T-helper 1 cell treated with Interleukin-12 subunit alpha and Interleukin-12 subunit beta and Interleukin-4 antibody, amounts not matched to agents 30 μg/mL and 1 μg/mL, for 36 hours (primary cell): ENCODE data around the gene INPP5J.
"Not testable (repeated sequence)": the region's sequence is repeated elsewhere in the genome, so short reads cannot be mapped to it uniquely, and the experiment has no call there.

Experiments
- H3K27ac Mint-ChIP-seq: one replicate; pipeline ENCODE4 v1.8.0; 2021; ENCODE audit warnings: mild to moderate bottlenecking, mixed read lengths
- H3K27me3 Mint-ChIP-seq: one replicate; pipeline ENCODE4 v1.8.0; 2021; ENCODE audit warnings: low read depth, mixed read lengths
- H3K36me3 Mint-ChIP-seq: one replicate; pipeline ENCODE4 v1.8.0; 2021; ENCODE audit warnings: low read depth, mixed read lengths
- H3K4me1 Mint-ChIP-seq: one replicate; pipeline ENCODE4 v1.8.0; 2021; ENCODE audit warnings: low read depth, mixed read lengths
- H3K4me3 Mint-ChIP-seq: one replicate; pipeline ENCODE4 v1.8.0; 2021; ENCODE audit warnings: mild to moderate bottlenecking, moderate library complexity, mixed read lengths
- H3K9me3 Mint-ChIP-seq: one replicate; pipeline ENCODE4 v1.8.0; 2021; ENCODE audit warnings: mixed read lengths

INPP5J gene

GRCh38 chr22:31122532-31123291 is at the start of gene INPP5J:
Gene INPP5J, plus strand, starts transcription at chr22:31122966. Its CDS starts 49 bp downstream, at chr22:31123015.
- no peaks in the 10 kb centered on the region for H3K4me1 Mint-ChIP-seq
- no peaks in the 10 kb centered on the region for H3K36me3 Mint-ChIP-seq
- H3K27me3 Mint-ChIP-seq = no peaks in the 10 kb centered on the region
- no peak within 1 kb of the TSS for H3K27ac Mint-ChIP-seq
- no peak within 1 kb of the TSS for H3K4me3 Mint-ChIP-seq
- H3K9me3 Mint-ChIP-seq = no peaks in the 10 kb centered on the region

DNA sequence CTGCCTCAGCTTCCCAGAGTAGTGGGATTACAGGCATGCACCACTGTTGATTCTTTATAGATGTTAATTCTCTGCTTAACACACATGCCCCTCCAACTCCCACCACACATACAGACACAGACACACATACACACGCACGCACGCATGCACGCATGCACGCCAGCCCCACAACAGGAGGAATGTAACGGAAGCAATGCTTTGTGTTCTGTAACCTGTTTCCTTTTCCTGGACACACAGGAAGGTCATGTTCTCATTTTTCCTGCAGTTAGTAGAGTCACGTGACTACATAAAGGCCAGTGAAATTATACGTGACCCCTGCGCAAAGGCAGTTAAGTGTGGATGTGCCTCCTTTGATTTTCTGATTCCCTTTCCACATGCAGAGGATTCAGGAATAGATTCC is 49.6 kb upstream of the INPP5J start:
- not testable (repeated sequence) for H3K4me1 Mint-ChIP-seq, H3K36me3 Mint-ChIP-seq, H3K27me3 Mint-ChIP-seq, H3K4me3 Mint-ChIP-seq, H3K27ac Mint-ChIP-seq, H3K9me3 Mint-ChIP-seq

DNA sequence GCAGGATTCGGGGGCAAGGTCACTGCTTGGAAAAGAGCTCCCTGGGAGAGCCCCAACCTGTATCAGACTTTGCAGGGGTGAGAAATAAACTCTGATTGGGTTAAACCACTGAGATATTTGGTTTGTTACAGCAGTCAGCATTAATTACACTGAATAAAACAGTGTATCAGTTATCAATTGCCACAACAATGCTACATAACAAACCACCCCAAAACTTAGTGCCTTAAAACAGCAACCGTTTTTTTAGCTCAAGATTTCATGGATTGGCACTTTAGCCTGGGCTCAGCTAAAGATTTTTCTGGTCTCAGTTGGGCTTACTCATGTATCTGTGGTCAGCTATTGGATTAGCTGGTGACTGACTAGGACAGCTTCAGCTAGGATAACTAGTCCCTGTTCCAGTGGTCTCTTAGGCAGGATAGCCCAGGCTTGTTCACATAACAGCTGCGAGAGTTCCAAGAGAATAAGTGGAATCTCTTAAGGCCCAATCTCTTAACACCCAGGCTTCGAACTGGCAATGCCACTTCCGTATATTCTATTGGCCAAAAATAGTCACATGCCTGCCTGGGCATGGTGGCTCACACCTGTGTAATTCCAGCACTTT is 49.1 kb upstream of the INPP5J start:
- H3K9me3 Mint-ChIP-seq, H3K4me3 Mint-ChIP-seq, H3K27ac Mint-ChIP-seq, H3K36me3 Mint-ChIP-seq, H3K4me1 Mint-ChIP-seq, H3K27me3 Mint-ChIP-seq: not testable (repeated sequence)

DNA sequence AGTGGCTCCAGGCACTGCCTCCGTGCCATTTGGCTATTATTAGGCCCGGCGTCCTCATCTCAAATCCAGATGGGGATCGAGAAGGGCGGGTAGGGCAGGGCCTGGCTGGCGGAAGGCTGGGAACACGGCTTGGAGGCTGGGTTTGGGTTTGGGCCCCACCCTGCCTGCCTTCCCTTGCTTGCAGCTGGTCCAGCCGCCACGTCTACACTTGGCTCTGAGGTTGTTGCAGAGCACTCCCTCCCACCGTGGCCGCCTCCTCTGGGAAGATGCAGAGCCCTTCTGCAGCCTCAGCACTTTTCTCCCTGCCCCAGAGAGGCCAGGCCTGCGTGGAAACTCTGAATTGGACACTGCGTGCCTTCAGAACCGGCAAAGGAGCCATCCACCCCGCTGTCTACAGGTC is 46.8 kb upstream of the INPP5J start:
- Mint-ChIP-seq H3K27ac (no peak overlapping the region), H3K36me3 (no peaks in the 10 kb centered on the region), H3K4me3 (no peak overlapping the region), H3K27me3 (no peaks in the 10 kb centered on the region), H3K4me1 (peaks cover 4% of the 10 kb centered on the region), H3K9me3 (no peaks in the 10 kb centered on the region)

DNA sequence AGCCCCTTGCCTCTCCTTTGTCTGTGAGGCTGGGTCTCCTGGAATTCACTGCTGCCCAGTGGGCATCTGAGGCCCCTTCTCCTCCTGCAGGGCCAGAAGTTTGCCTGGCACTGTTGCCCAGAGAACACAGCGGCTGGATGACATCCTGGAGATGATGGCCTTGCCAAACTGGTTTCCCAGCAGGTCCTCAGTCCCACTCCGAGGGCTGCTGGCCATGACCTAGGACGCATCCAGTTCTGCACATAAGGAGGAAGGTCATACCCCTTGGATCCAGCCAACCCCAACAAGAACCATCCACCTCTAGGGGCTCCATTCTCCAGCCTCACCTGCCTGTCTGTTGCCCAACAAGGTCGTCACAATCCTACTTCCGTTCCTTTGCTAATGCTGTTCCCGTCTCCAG is 45.1 kb upstream of the INPP5J start:
- H3K27ac Mint-ChIP-seq = no peak overlapping the region
- no peak overlapping the region for H3K4me3 Mint-ChIP-seq
- H3K4me1 Mint-ChIP-seq = peaks cover 17% of the 10 kb centered on the region
- no peaks in the 10 kb centered on the region for H3K36me3 Mint-ChIP-seq
- no peaks in the 10 kb centered on the region for H3K27me3 Mint-ChIP-seq
- H3K9me3 Mint-ChIP-seq = no peaks in the 10 kb centered on the region

- peaks cover 21% of the 10 kb centered on the region for H3K4me1 Mint-ChIP-seq
- H3K27me3 Mint-ChIP-seq, H3K9me3 Mint-ChIP-seq, H3K36me3 Mint-ChIP-seq, H3K27ac Mint-ChIP-seq, H3K4me3 Mint-ChIP-seq: not testable (repeated sequence)
Measured at GRCh38 chr22:31078389-31078788, 44.4 kb upstream of the INPP5J start.

DNA sequence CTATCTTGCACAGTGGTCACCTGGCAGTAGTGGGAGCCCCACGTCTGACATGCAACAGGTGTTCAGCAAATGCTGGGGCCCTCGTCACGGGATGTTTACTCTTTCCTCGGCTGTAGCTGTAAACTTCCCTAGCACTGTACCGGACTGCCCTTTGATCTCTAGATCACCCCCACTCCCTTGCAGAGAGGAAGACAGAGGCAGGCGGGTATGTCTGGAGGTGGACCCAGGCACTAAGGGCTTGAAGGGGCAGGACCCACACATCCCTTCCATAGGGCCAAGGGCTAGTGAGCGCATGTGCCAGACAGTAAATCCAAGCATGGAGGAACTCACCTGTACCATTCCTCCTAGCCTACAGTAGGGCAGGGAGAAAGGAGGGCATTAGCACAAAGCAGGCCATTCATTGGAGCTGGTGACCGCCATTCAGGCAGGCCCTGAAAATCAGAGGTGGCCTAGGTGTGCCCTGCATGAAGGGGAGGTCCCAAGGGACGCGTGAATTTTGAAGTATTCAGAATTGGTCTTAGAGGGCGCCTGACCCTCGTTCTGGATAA is 43.6 kb upstream of the INPP5J start:
- Mint-ChIP-seq H3K4me1 (peaks cover 28% of the 10 kb centered on the region), H3K36me3 (no peaks in the 10 kb centered on the region), H3K9me3 (no peaks in the 10 kb centered on the region), H3K4me3 (no peak overlapping the region), H3K27ac (no peak overlapping the region), H3K27me3 (no peaks in the 10 kb centered on the region)

DNA sequence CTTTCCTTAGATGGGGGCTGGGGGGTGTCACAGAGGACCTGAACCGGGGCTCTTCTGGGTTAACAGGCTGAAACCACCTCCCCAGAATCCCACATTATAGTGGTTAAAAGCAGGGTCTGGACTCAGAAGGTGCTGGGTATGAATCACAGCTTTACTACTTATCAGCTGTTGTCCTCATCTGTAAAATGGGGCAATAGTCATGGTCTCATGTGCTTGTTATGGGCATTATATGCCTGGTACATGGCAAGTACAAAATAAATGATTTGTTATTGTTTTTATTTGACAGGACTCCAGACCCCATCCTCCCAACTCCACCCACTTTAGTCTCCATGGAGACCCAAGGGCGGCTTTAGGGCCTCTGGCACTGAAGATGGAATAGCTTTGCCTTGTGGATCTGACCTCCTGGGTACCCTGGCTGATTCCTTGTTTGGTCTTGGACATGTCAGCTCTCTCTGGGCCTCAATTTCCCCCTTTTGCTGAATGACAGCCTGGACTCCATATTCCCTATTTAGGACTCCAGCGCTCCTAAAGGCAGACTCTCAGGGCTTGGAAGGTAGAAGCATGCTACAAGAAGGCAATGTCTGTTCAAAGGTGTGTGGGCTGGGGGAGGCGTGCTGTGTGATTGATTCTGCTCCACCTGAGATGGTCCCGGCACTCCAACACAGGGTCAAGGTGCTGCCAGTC is 42.5 kb upstream of the INPP5J start:
- no peaks in the 10 kb centered on the region for H3K9me3 Mint-ChIP-seq
- H3K36me3 Mint-ChIP-seq = no peaks in the 10 kb centered on the region
- peak overlapping the region; percentile 41 for H3K27ac Mint-ChIP-seq
- H3K27me3 Mint-ChIP-seq = no peaks in the 10 kb centered on the region
- peak overlapping the region; percentile 85 for H3K4me3 Mint-ChIP-seq
- peaks cover 31% of the 10 kb centered on the region for H3K4me1 Mint-ChIP-seq

- H3K27me3 Mint-ChIP-seq = no peaks in the 10 kb centered on the region
- peak within 1 kb of the TSS; percentile 85 for H3K4me3 Mint-ChIP-seq
- peaks cover 31% of the 10 kb centered on the region for H3K4me1 Mint-ChIP-seq
- H3K9me3 Mint-ChIP-seq = no peaks in the 10 kb centered on the region
- no peaks in the 10 kb centered on the region for H3K36me3 Mint-ChIP-seq
- H3K27ac Mint-ChIP-seq = peak within 1 kb of the TSS; percentile 41
Measured at GRCh38 chr22:31080848-31081649, 41.7 kb upstream of the INPP5J start, which contains the start of gene SMTN. Gene SMTN, plus strand, starts transcription at chr22:31081318. Its CDS starts 1,941 bp downstream, at chr22:31083259.

GRCh38 chr22:31081963-31082605 is 40.7 kb upstream of the INPP5J start:
- Mint-ChIP-seq H3K36me3 (no peaks in the 10 kb centered on the region), H3K4me3 (peak overlapping the region; percentile 85), H3K4me1 (peaks cover 31% of the 10 kb centered on the region), H3K27me3 (no peaks in the 10 kb centered on the region), H3K27ac (peak overlapping the region; percentile 14), H3K9me3 (no peaks in the 10 kb centered on the region)

DNA sequence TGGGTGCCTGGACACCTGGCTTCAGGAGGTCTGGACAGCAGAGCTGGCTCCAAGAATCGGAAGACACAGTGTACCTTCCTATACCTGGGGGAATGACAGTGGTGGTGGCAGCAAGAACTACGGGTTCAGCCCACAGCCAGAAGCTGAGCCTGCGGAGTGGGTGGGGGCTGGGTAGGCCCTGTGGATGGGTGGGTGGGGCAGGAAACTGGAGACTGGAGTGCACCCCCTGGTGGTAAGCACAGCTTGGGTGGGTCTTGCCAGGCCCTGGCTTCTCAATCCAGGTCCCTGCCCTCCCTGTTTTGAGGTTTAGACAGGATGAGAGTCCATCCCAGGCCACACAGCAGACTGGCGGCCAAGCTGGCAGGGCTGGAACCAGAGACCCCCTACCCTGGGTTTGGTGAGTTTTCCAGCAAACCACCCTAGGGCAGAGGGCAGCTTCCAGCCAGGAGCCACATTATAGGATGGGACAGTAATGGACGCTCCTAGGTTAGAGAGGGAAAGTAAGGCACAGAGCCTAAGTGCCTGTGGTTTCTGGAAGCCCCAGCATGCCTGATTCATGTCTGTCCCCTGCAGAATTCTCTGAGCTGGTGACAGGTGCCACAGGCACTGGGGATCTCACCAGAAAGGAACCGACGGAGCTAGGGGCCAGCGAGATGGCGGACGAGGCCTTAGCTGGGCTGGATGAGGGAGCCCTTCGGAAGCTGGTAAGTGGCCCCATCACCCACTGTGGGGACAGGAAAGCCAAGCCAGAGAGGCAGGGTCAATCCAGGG is 40.0 kb upstream of the INPP5J start:
- Mint-ChIP-seq H3K27ac (peak overlapping the region; percentile 14), H3K36me3 (no peaks in the 10 kb centered on the region), H3K4me1 (peaks cover 31% of the 10 kb centered on the region), H3K9me3 (no peaks in the 10 kb centered on the region), H3K27me3 (no peaks in the 10 kb centered on the region), H3K4me3 (peak overlapping the region; percentile 85)

DNA sequence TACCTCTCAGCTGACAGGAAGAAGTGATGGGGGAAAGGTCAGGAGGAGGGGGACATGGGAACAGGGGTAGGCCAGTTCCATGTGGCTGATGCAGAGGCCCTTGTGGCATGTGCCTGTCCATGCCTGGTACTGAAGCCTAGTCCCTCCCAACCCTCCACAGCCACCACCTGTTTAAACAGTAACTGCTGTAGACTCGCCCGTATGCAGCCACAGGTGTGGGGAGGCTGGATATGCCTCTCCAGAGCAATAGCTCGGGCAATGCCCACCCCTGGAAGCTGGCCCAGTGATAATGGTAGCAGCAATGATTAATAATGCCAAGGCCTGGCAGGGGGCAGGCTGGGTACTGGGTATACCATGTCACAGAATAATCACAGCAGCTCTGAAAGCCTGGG is 39.4 kb upstream of the INPP5J start:
- peaks cover 31% of the 10 kb centered on the region for H3K4me1 Mint-ChIP-seq
- peak overlapping the region; percentile 81 for H3K4me3 Mint-ChIP-seq
- no peak overlapping the region for H3K27ac Mint-ChIP-seq
- no peaks in the 10 kb centered on the region for H3K27me3 Mint-ChIP-seq
- no peaks in the 10 kb centered on the region for H3K36me3 Mint-ChIP-seq
- no peaks in the 10 kb centered on the region for H3K9me3 Mint-ChIP-seq
